ENCODE measurements around the gene LAMB4. TPM values are rescaled to one million over a fixed set of nuclear protein-coding genes. Genes with fewer than 3 reads are reported as not detected.
A peak's percentile ranks its signal among the peaks of the same experiment; 100 is the strongest.

LAMB4 gene
- total RNA-seq, 3 donors from 2014 or later: not detected

- no peak for DNase-seq
- Mint-ChIP-seq H3K27me3 (ENCODE audit: low read depth) (peaks cover 4% of the 10 kb centered on the region), H3K36me3 (ENCODE audit: insufficient read depth) (no peaks in the 10 kb centered on the region), H3K4me1 (ENCODE audit: low read depth) (no peaks in the 10 kb centered on the region), H3K4me3 (no peak overlapping the region), H3K9me3 (no peaks in the 10 kb centered on the region)
- no peak for ATAC-seq
Measured at GRCh38 chr7:108072739-108073138, 57.4 kb downstream of the LAMB4 start.

GRCh38 chr7:108072116-108072515 is 58.0 kb downstream of the LAMB4 start:
- Mint-ChIP-seq H3K4me1 (ENCODE audit: low read depth) (no peaks in the 10 kb centered on the region), H3K27me3 (ENCODE audit: low read depth) (peaks cover 4% of the 10 kb centered on the region), H3K36me3 (ENCODE audit: insufficient read depth) (no peaks in the 10 kb centered on the region), H3K9me3 (no peaks in the 10 kb centered on the region), H3K4me3 (no peak overlapping the region)
- DNase-seq: no peak
- ATAC-seq: no peak

GRCh38 chr7:108071551-108071950 is 58.6 kb downstream of the LAMB4 start:
- no peaks in the 10 kb centered on the region for H3K9me3 Mint-ChIP-seq
- H3K4me1 Mint-ChIP-seq (ENCODE audit: low read depth): no peaks in the 10 kb centered on the region
- no peaks in the 10 kb centered on the region for H3K36me3 Mint-ChIP-seq (ENCODE audit: insufficient read depth)
- no peak overlapping the region for H3K4me3 Mint-ChIP-seq
- H3K27me3 Mint-ChIP-seq (ENCODE audit: low read depth): peaks cover 4% of the 10 kb centered on the region
- DNase-seq (no peak), ATAC-seq (no peak)

- ATAC-seq (no peak), DNase-seq (no peak)
- no peak overlapping the region for H3K4me3 Mint-ChIP-seq
- no peaks in the 10 kb centered on the region for H3K36me3 Mint-ChIP-seq (ENCODE audit: insufficient read depth)
- no peaks in the 10 kb centered on the region for H3K4me1 Mint-ChIP-seq (ENCODE audit: low read depth)
- H3K9me3 Mint-ChIP-seq: no peaks in the 10 kb centered on the region
- peaks cover 4% of the 10 kb centered on the region for H3K27me3 Mint-ChIP-seq (ENCODE audit: low read depth)
Measured at GRCh38 chr7:108069646-108070045, 60.5 kb downstream of the LAMB4 start.

GRCh38 chr7:108067844-108068243 is 62.3 kb downstream of the LAMB4 start:
- Mint-ChIP-seq H3K36me3 (ENCODE audit: insufficient read depth) (no peaks in the 10 kb centered on the region), H3K27me3 (ENCODE audit: low read depth) (peaks cover 4% of the 10 kb centered on the region), H3K4me1 (ENCODE audit: low read depth) (no peaks in the 10 kb centered on the region), H3K9me3 (no peaks in the 10 kb centered on the region), H3K4me3 (no peak overlapping the region)
- ATAC-seq: no peak
- DNase-seq: no peak

- DNase-seq (no peak), ATAC-seq (no peak)
- no peaks in the 10 kb centered on the region for H3K4me1 Mint-ChIP-seq (ENCODE audit: low read depth)
- no peaks in the 10 kb centered on the region for H3K36me3 Mint-ChIP-seq (ENCODE audit: insufficient read depth)
- peaks cover 4% of the 10 kb centered on the region for H3K27me3 Mint-ChIP-seq (ENCODE audit: low read depth)
- H3K9me3 Mint-ChIP-seq: no peaks in the 10 kb centered on the region
- H3K4me3 Mint-ChIP-seq: no peak overlapping the region
Measured at GRCh38 chr7:108066486-108066885, 63.7 kb downstream of the LAMB4 start.

- DNase-seq: no peak
- no peaks in the 10 kb centered on the region for H3K4me1 Mint-ChIP-seq (ENCODE audit: low read depth)
Measured at GRCh38 chr7:108063520-108063933, 66.6 kb downstream of the LAMB4 start.

GRCh38 chr7:108062250-108063014 is 67.7 kb downstream of the LAMB4 start:
- no peaks in the 10 kb centered on the region for H3K36me3 Mint-ChIP-seq (ENCODE audit: insufficient read depth)
- no peak overlapping the region for H3K4me3 Mint-ChIP-seq
- DNase-seq (no peak), ATAC-seq (peak; percentile 40 to 70)
- peaks cover 8% of the 10 kb centered on the region for H3K27me3 Mint-ChIP-seq (ENCODE audit: low read depth)
- no peaks in the 10 kb centered on the region for H3K4me1 Mint-ChIP-seq (ENCODE audit: low read depth)
- no peaks in the 10 kb centered on the region for H3K9me3 Mint-ChIP-seq

More at GRCh38 chr7:108063520-108063933, 66.6 kb downstream of the LAMB4 start:
- H3K4me3 Mint-ChIP-seq: no peak overlapping the region
- H3K27me3 Mint-ChIP-seq (ENCODE audit: low read depth): peaks cover 2% of the 10 kb centered on the region
- no peak for ATAC-seq
- no peaks in the 10 kb centered on the region for H3K9me3 Mint-ChIP-seq
- no peaks in the 10 kb centered on the region for H3K36me3 Mint-ChIP-seq (ENCODE audit: insufficient read depth)

GRCh38 chr7:108059526-108059925 is 70.6 kb downstream of the LAMB4 start:
- Mint-ChIP-seq H3K4me1 (ENCODE audit: low read depth) (no peaks in the 10 kb centered on the region), H3K9me3 (no peaks in the 10 kb centered on the region), H3K36me3 (ENCODE audit: insufficient read depth) (no peaks in the 10 kb centered on the region), H3K4me3 (no peak overlapping the region), H3K27me3 (ENCODE audit: low read depth) (peaks cover 14% of the 10 kb centered on the region)
- DNase-seq (no peak), ATAC-seq (no peak)

GRCh38 chr7:108057951-108058481 is 72.1 kb downstream of the LAMB4 start:
- peaks cover 14% of the 10 kb centered on the region for H3K27me3 Mint-ChIP-seq (ENCODE audit: low read depth)
- no peaks in the 10 kb centered on the region for H3K4me1 Mint-ChIP-seq (ENCODE audit: low read depth)
- H3K36me3 Mint-ChIP-seq (ENCODE audit: insufficient read depth): no peaks in the 10 kb centered on the region
- DNase-seq (no peak), ATAC-seq (no peak)
- H3K4me3 Mint-ChIP-seq: no peak overlapping the region
- H3K9me3 Mint-ChIP-seq: no peaks in the 10 kb centered on the region

- H3K4me3 Mint-ChIP-seq: no peak overlapping the region
- H3K27me3 Mint-ChIP-seq (ENCODE audit: low read depth): peaks cover 14% of the 10 kb centered on the region
- H3K36me3 Mint-ChIP-seq (ENCODE audit: insufficient read depth): no peaks in the 10 kb centered on the region
- no peaks in the 10 kb centered on the region for H3K9me3 Mint-ChIP-seq
- DNase-seq: no peak
- H3K4me1 Mint-ChIP-seq (ENCODE audit: low read depth): no peaks in the 10 kb centered on the region
- no peak for ATAC-seq
Measured at GRCh38 chr7:108055611-108056021, 74.5 kb downstream of the LAMB4 start.

- no peaks in the 10 kb centered on the region for H3K9me3 Mint-ChIP-seq
- H3K27me3 Mint-ChIP-seq (ENCODE audit: low read depth): peaks cover 12% of the 10 kb centered on the region
- no peak overlapping the region for H3K4me3 Mint-ChIP-seq
- no peaks in the 10 kb centered on the region for H3K4me1 Mint-ChIP-seq (ENCODE audit: low read depth)
- DNase-seq (no peak), ATAC-seq (no peak)
- no peaks in the 10 kb centered on the region for H3K36me3 Mint-ChIP-seq (ENCODE audit: insufficient read depth)
Measured at GRCh38 chr7:108054537-108054936, 75.6 kb downstream of the LAMB4 start.

- peaks cover 11% of the 10 kb centered on the region for H3K27me3 Mint-ChIP-seq (ENCODE audit: low read depth)
- no peak for DNase-seq
- H3K4me3 Mint-ChIP-seq: no peak overlapping the region
- H3K4me1 Mint-ChIP-seq (ENCODE audit: low read depth): no peaks in the 10 kb centered on the region
- H3K36me3 Mint-ChIP-seq (ENCODE audit: insufficient read depth): no peaks in the 10 kb centered on the region
- no peak for ATAC-seq
- H3K9me3 Mint-ChIP-seq: no peaks in the 10 kb centered on the region
Measured at GRCh38 chr7:108053250-108053649, 76.9 kb downstream of the LAMB4 start.

GRCh38 chr7:108051454-108051853 is 78.7 kb downstream of the LAMB4 start:
- H3K4me1 Mint-ChIP-seq (ENCODE audit: low read depth): peaks cover 3% of the 10 kb centered on the region
- H3K36me3 Mint-ChIP-seq (ENCODE audit: insufficient read depth): no peaks in the 10 kb centered on the region
- no peaks in the 10 kb centered on the region for H3K9me3 Mint-ChIP-seq
- no peak for ATAC-seq
- no peak for DNase-seq
- peaks cover 5% of the 10 kb centered on the region for H3K27me3 Mint-ChIP-seq (ENCODE audit: low read depth)
- no peak overlapping the region for H3K4me3 Mint-ChIP-seq

GRCh38 chr7:108049962-108050361 is 80.2 kb downstream of the LAMB4 start:
- H3K4me1 Mint-ChIP-seq (ENCODE audit: low read depth): peaks cover 3% of the 10 kb centered on the region
- DNase-seq (no peak), ATAC-seq (no peak)
- no peak overlapping the region for H3K4me3 Mint-ChIP-seq
- no peaks in the 10 kb centered on the region for H3K36me3 Mint-ChIP-seq (ENCODE audit: insufficient read depth)
- H3K9me3 Mint-ChIP-seq: no peaks in the 10 kb centered on the region
- H3K27me3 Mint-ChIP-seq (ENCODE audit: low read depth): no peaks in the 10 kb centered on the region

All from activated T-cell treated with anti-CD3 and anti-CD28 coated beads, Interleukin-2, amount 50 U/mL, for 4 hours (primary cell).